GM12864 (cell line): ENCODE data around the gene LPGAT1.

Experiments
- DNase-seq: peaks from one replicate; pipeline ENCODE4 v3.0.0-alpha.2; 2011; ENCODE audit warnings: low read depth
- H3K4me3 ChIP-seq: 2 replicates; pipeline ENCODE4 v1.5.1; 2011; ENCODE audit warnings: mild to moderate bottlenecking, low read depth, low read length, control low read depth
- CTCF ChIP-seq: IDR thresholded peaks from 2 replicates; pipeline ENCODE4 v1.5.1; 2011; ENCODE audit warnings: low read depth, mild to moderate bottlenecking, moderate library complexity, low read length, control low read depth, inconsistent platforms; ENCODE audit errors: missing control alignments

LPGAT1 gene

GRCh38 chr1:211762206-211762605, 68.4 kb downstream of the LPGAT1 start:
- TF ChIP-seq CTCF: no peak
- DNase-seq: no peak

GRCh38 chr1:211761400-211761799, 69.2 kb downstream of the LPGAT1 start:
- H3K4me3 ChIP-seq: no peak overlapping the region
- no peak for DNase-seq
- TF ChIP-seq CTCF: no peak

More at GRCh38 chr1:211762206-211762605, 68.4 kb downstream of the LPGAT1 start:
- H3K4me3 ChIP-seq: no peak overlapping the region

GRCh38 chr1:211756471-211757020, 74.0 kb downstream of the LPGAT1 start:
- no peak for TF ChIP-seq CTCF
- no peak for DNase-seq
- no peak overlapping the region for H3K4me3 ChIP-seq

GRCh38 chr1:211753649-211754251, 76.8 kb downstream of the LPGAT1 start:
- DNase-seq: no peak
- no peak overlapping the region for H3K4me3 ChIP-seq
- TF ChIP-seq CTCF: no peak

- no peak for TF ChIP-seq CTCF
- H3K4me3 ChIP-seq: no peak overlapping the region
- no peak for DNase-seq
Measured at GRCh38 chr1:211752951-211753486, 77.5 kb downstream of the LPGAT1 start.

GRCh38 chr1:211752317-211752716, 78.2 kb downstream of the LPGAT1 start:
- H3K4me3 ChIP-seq: no peak overlapping the region
- no peak for DNase-seq
- no peak for TF ChIP-seq CTCF

- TF ChIP-seq CTCF: no peak
- DNase-seq: no peak
- H3K4me3 ChIP-seq: no peak overlapping the region
Measured at GRCh38 chr1:211751438-211751837, 79.1 kb downstream of the LPGAT1 start.
